H1 (cell line): ENCODE results near the gene CYP2C9. TPM values are rescaled to one million over a fixed set of nuclear protein-coding genes. Genes with fewer than 3 reads are reported as not detected.
"Not testable (repeated sequence)": the region's sequence is repeated elsewhere in the genome, so short reads cannot be mapped to it uniquely, and the experiment has no call there.

ENCODE experiments used
- CTCF ChIA-PET: fragments of 300-600 bp; sonication (Branson Sonifier 250); formaldehyde crosslinking; loops from one replicate; lab custom pipeline; 2021; ENCODE audit not compliant: partially characterized antibody; lab: Charles Lee
- POLR2A ChIA-PET: fragments of 300-600 bp; sonication (Branson Sonifier 250); formaldehyde crosslinking; loops from one replicate; lab custom pipeline; 2021; ENCODE audit warnings: inconsistent platforms; ENCODE audit not compliant: partially characterized antibody; lab: Charles Lee
- DNase-seq, 2 experiments: peaks; one replicate each; pipeline versions ENCODE4 v3.0.0 to v3.0.0-alpha.2; 2010 to 2022; ENCODE audit warnings: low spot score in 2 of 2, low read depth in 1 of 2, mixed read lengths in 1 of 2
- FAIRE-seq: peaks from 2 replicates; lab custom pipeline; 2011; peaks lifted over from hg19 to GRCh38; lab: Jason Lieb, UNC
- H2AFZ ChIP-seq: 2 replicates; pipeline ENCODE4 v1.8.1; 2012; ENCODE audit warnings: low read length, inconsistent platforms
- H2AK5ac ChIP-seq: 2 replicates; pipeline ENCODE4 v1.6.1; 2013; ENCODE audit warnings: low read depth, low read length
- H2BK120ac ChIP-seq: replicated peaks from 2 replicates; pipeline ENCODE3; 2013; ENCODE audit warnings: low read depth, low read length, inconsistent platforms
- H2BK12ac ChIP-seq: 2 replicates; pipeline ENCODE4 v1.6.1; 2013; ENCODE audit warnings: low read depth, low read length
- H2BK15ac ChIP-seq: 2 replicates; pipeline ENCODE4 v1.6.1; 2013; ENCODE audit warnings: low read length
- H2BK20ac ChIP-seq: 2 replicates; pipeline ENCODE4 v1.6.1; 2013; ENCODE audit warnings: low read length
- H2BK5ac ChIP-seq: 2 replicates; pipeline ENCODE4 v1.6.1; 2013; ENCODE audit warnings: low read depth, low read length
- H3K14ac ChIP-seq: 2 replicates; pipeline ENCODE4 v1.6.1; 2013; ENCODE audit warnings: inconsistent platforms; ENCODE audit not compliant: insufficient read length
- H3K18ac ChIP-seq: 2 replicates; pipeline ENCODE4 v1.6.1; 2013; ENCODE audit warnings: low read length; ENCODE audit errors: extremely low read depth
- H3K23ac ChIP-seq: 2 replicates; pipeline ENCODE4 v1.6.1; 2013; ENCODE audit warnings: inconsistent platforms; ENCODE audit not compliant: insufficient read length
- H3K23me2 ChIP-seq: 2 replicates; pipeline ENCODE4 v1.6.1; 2013; ENCODE audit warnings: low read depth, low read length
- H3K27ac ChIP-seq: 2 replicates; pipeline ENCODE4 v1.6.1; 2011; ENCODE audit warnings: low read depth, low read length, inconsistent platforms
- H3K27me3 ChIP-seq, 4 experiments: replicated peaks in 1 of 4; 1 replicate in 1 of 4; 2 replicates in 3 of 4; pipeline versions ENCODE4 v1.6.1 to v1.8.1; 2011 to 2013; ENCODE audit warnings: low read length in 3 of 4, mild to moderate bottlenecking in 3 of 4, inconsistent platforms in 2 of 4, mixed read lengths in 2 of 4, moderate library complexity in 1 of 4; ENCODE audit not compliant: control insufficient read depth in 3 of 4, insufficient read depth in 3 of 4; ENCODE audit errors: extremely low read depth in 1 of 4
- H3K36me3 ChIP-seq, 4 experiments: 2 replicates each; pipeline versions ENCODE4 v1.6.1 to v1.8.1; 2011 to 2013; ENCODE audit warnings: mild to moderate bottlenecking in 4 of 4, low read length in 3 of 4, moderate library complexity in 2 of 4, control low read depth in 1 of 4, inconsistent platforms in 1 of 4; ENCODE audit not compliant: insufficient read depth in 4 of 4, control insufficient read depth in 2 of 4
- H3K4ac ChIP-seq: replicated peaks from 2 replicates; pipeline ENCODE3; 2013; ENCODE audit warnings: low read length, low read depth, mixed read lengths, inconsistent platforms; ENCODE audit not compliant: insufficient read length
- H3K4me1 ChIP-seq, 4 experiments: replicated peaks in 1 of 4; 1 replicate in 1 of 4; 2 replicates in 3 of 4; pipeline versions ENCODE4 v1.6.1 to v1.8.1; 2011 to 2013; ENCODE audit warnings: low read length in 3 of 4, inconsistent platforms in 2 of 4, mixed read lengths in 1 of 4; ENCODE audit not compliant: insufficient read depth in 4 of 4, control insufficient read depth in 3 of 4
- H3K4me2 ChIP-seq, 2 experiments: 2 replicates each; pipeline versions ENCODE4 v1.6.1 to v1.8.1; 2011 to 2013; ENCODE audit warnings: low read depth in 2 of 2, low read length in 2 of 2, control low read depth in 1 of 2, inconsistent platforms in 1 of 2, mild to moderate bottlenecking in 1 of 2; ENCODE audit not compliant: insufficient read depth in 1 of 2
- H3K4me3 ChIP-seq, 4 experiments: fragments of 200-600, 300-600 bp in 1 of 4; sonication (generic), shearing (Covaris generic), sonication (Bioruptor Twin) in 1 of 4; 2 replicates each; pipeline versions ENCODE4 v1.5.1 to v1.8.1; 2011 to 2016; ENCODE audit warnings: low read length in 4 of 4, low read depth in 3 of 4, control low read depth in 2 of 4, inconsistent platforms in 2 of 4, mild to moderate bottlenecking in 2 of 4, mixed read lengths in 1 of 4, moderate library complexity in 1 of 4; ENCODE audit not compliant: insufficient read depth in 2 of 4; ENCODE audit errors: extremely low read depth in 1 of 4
- H3K56ac ChIP-seq: replicated peaks from 2 replicates; pipeline ENCODE3; 2013; ENCODE audit warnings: low read depth, mild to moderate bottlenecking, mixed read lengths, low read length, inconsistent platforms; ENCODE audit not compliant: insufficient read length
- H3K79me1 ChIP-seq: 2 replicates; pipeline ENCODE4 v1.6.1; 2013; ENCODE audit warnings: low read depth, low read length, control low read depth
- H3K79me2 ChIP-seq, 2 experiments: 2 replicates each; pipeline versions ENCODE4 v1.6.1 to v1.8.1; 2012 to 2013; ENCODE audit warnings: low read length in 2 of 2, mild to moderate bottlenecking in 2 of 2, inconsistent platforms in 1 of 2; ENCODE audit not compliant: insufficient read depth in 2 of 2, control insufficient read depth in 1 of 2
- H3K9ac ChIP-seq, 4 experiments: replicated peaks in 1 of 4; 1 replicate in 1 of 4; 2 replicates in 3 of 4; pipeline versions ENCODE4 v1.6.1 to v1.8.1; 2011 to 2013; ENCODE audit warnings: low read depth in 3 of 4, low read length in 3 of 4, control low read depth in 2 of 4, mild to moderate bottlenecking in 2 of 4, moderate library complexity in 2 of 4, inconsistent platforms in 1 of 4; ENCODE audit errors: extremely low read depth in 1 of 4
- H3K9me3 ChIP-seq, 2 experiments: 2 replicates each; pipeline versions ENCODE4 v1.6.1 to v1.8.1; 2012 to 2013; ENCODE audit warnings: mild to moderate bottlenecking in 2 of 2, moderate library complexity in 2 of 2, control low read depth in 1 of 2, inconsistent platforms in 1 of 2, low read depth in 1 of 2, low read length in 1 of 2, mixed read lengths in 1 of 2; ENCODE audit not compliant: insufficient read depth in 2 of 2
- H4K20me1 ChIP-seq, 2 experiments: replicated peaks in 1 of 2; 2 replicates each; pipeline versions ENCODE3 to v1.8.1; 2011 to 2013; ENCODE audit warnings: inconsistent platforms in 2 of 2, low read length in 2 of 2, mild to moderate bottlenecking in 1 of 2; ENCODE audit not compliant: insufficient read depth in 2 of 2, control insufficient read depth in 1 of 2
- H4K5ac ChIP-seq: 2 replicates; pipeline ENCODE4 v1.6.1; 2013; ENCODE audit warnings: low read length, low read depth, mixed read lengths, inconsistent platforms; ENCODE audit not compliant: insufficient read length
- H4K8ac ChIP-seq: 2 replicates; pipeline ENCODE4 v1.8.0; 2013; ENCODE audit warnings: mild to moderate bottlenecking, moderate library complexity, low read length, inconsistent platforms; ENCODE audit not compliant: insufficient read depth; ENCODE audit errors: extremely low read depth
- H4K91ac ChIP-seq: replicated peaks from 2 replicates; pipeline ENCODE3; 2013; ENCODE audit warnings: low read length, mixed read lengths, inconsistent platforms; ENCODE audit not compliant: insufficient read length
- EP300 ChIP-seq, 2 experiments: IDR thresholded peaks; 1 replicate in 1 of 2; 2 replicates in 1 of 2; pipeline ENCODE4 v1.6.1; 2011 to 2012; ENCODE audit warnings: low read depth in 2 of 2, low read length in 2 of 2, mild to moderate bottlenecking in 2 of 2, borderline replicate concordance in 1 of 2, inconsistent platforms in 1 of 2, moderate library complexity in 1 of 2
- WGBS, 2 experiments: shearing (Covaris generic) in 1 of 2; methylation state at CpG; one replicate each; pipeline versions ENCODE4 v1.1.6 to v1.1.7; 2013 to 2015; ENCODE audit warnings: low lambda C conversion rate in 2 of 2, mixed read lengths in 2 of 2, inconsistent platforms in 1 of 2, low coverage in 1 of 2, missing lambda C conversion rate in 1 of 2; ENCODE audit not compliant: insufficient replicate concordance in 2 of 2, insufficient coverage in 1 of 2, insufficient read length in 1 of 2; ENCODE audit errors: extremely low coverage in 1 of 2, missing lambda C conversion rate in 1 of 2; 5-methylcytosine and 5-hydroxymethylcytosine counted together
- polyA plus RNA-seq, 7 experiments: library from polyadenylated mRNA; depleted of rRNA in 3 of 7; stranded (reverse) in 5 of 7; unstranded in 2 of 7; fragments of >200 nt in 5 of 7; fragments of 200-250 nt in 2 of 7; gene quantifications; 1 replicate in 5 of 7; 2 replicates in 1 of 7; 4 replicates in 1 of 7; pipeline versions ENCODE4 v1.2.1 to v1.2.3, GENCODE V29; 2011 to 2013; ENCODE audit warnings: missing spikeins in 2 of 7, mixed read lengths in 2 of 7
- total RNA-seq: library from RNA; stranded (reverse); fragmentation: NEBNext Ultra II Directional; extraction: Animal tissue kit (Norgen Biotek cat#: 25700); gene quantifications from 2 replicates; pipeline ENCODE4 v1.2.1, GENCODE V29; 2021

Gene CYP2C9
- total and polyA plus RNA-seq, 2 of the 8 experiments (the other 6 are each of a cell fraction or from before 2014, with no cell fraction given) = 0.03 TPM; not detected in 1

DNA sequence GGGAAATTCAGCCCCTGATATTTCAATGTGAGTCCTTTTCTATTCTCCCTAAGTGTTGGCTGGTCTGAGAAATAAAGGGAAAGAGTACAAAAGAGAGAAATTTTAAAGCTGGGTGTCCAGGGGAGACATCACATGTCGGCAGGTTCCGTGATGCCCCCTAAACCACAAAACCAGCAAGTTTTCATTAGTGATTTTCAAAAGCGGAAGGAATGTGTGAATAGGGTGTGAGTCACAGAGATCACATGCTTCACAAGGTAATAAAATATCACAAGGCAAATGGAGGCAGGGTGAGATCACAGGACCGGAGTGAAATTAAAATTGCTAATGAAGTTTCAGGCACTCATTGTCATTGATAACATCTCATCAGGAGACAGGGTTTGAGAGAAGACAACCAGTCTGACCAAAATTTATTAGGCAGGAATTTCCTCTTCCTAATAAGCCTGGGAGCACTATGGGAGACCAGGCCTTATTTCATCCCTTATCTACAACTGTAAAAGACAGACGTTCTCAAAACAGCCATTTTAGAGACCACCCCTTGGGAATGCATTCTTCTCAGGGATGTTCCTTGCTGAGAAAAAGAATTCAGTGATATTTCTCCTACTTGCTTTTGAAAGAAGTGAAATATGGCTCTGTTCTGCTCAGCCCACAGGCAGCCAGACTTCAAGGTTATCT, 5.1 kb downstream of the CYP2C9 start:
- not testable (repeated sequence) for H2BK20ac ChIP-seq, H3K4me1 ChIP-seq, H2AK5ac ChIP-seq
- WGBS, 2 experiments = 88% methylated on average over 5 of the region's 5 CpGs; no CpG with 5 or more reads in 1 of the 2 experiments
- peak in 1 of 2 experiments; percentile 91; a peak in 1 of 3 replicates for TF ChIP-seq EP300 (IDR thresholded peaks at IDR 0.05; ENCODE audit: borderline replicate concordance in 1 of 2, low read depth in 2 of 2, low read length in 2 of 2)
- TF ChIP-seq, all 59 proteins: peak for 1; not testable (repeated sequence) for 58
- H3K14ac ChIP-seq, H3K9ac ChIP-seq, H3K18ac ChIP-seq, CTCF ChIA-PET, H3K4ac ChIP-seq, H3K56ac ChIP-seq, H3K36me3 ChIP-seq, H3K4me2 ChIP-seq, H4K8ac ChIP-seq, H3K79me2 ChIP-seq, H2BK120ac ChIP-seq, H3K27me3 ChIP-seq, DNase-seq, POLR2A ChIA-PET, H3K23ac ChIP-seq, H3K27ac ChIP-seq, H3K79me1 ChIP-seq, H2BK12ac ChIP-seq, H2BK5ac ChIP-seq, H2AFZ ChIP-seq, H4K91ac ChIP-seq, H3K23me2 ChIP-seq, H4K5ac ChIP-seq, H3K4me3 ChIP-seq, FAIRE-seq, H4K20me1 ChIP-seq, H2BK15ac ChIP-seq: not testable (repeated sequence)
- peaks cover 8 to 24% of the 10 kb centered on the region in 2 experiments; a peak in 3 of 4 replicates for H3K9me3 ChIP-seq
